GM18526 (cell line): ENCODE results near the gene GPC4.

Experiments
- POLR2A ChIP-seq: IDR thresholded peaks from 3 replicates; pipeline ENCODE4 v1.6.1; 2011; ENCODE audit not compliant: insufficient read length; ENCODE audit errors: extremely low read depth

The GPC4 gene

GRCh38 chrX:133418588-133418987, 3.3 kb upstream of the GPC4 start:
- TF ChIP-seq POLR2A: no peak

GRCh38 chrX:133417364-133417763, 2.1 kb upstream of the GPC4 start:
- no peak for TF ChIP-seq POLR2A

- TF ChIP-seq POLR2A: no peak
Observed at GRCh38 chrX:133414406-133415275, 648 bp downstream of the GPC4 start.

- no peak for TF ChIP-seq POLR2A
Observed at GRCh38 chrX:133413218-133413925, 1.9 kb downstream of the GPC4 start.

GRCh38 chrX:133412665-133413064, 2.6 kb downstream of the GPC4 start:
- TF ChIP-seq POLR2A: no peak

- TF ChIP-seq POLR2A: no peak
Observed at GRCh38 chrX:133412246-133412645, 3.0 kb downstream of the GPC4 start.

- TF ChIP-seq POLR2A: no peak
Observed at GRCh38 chrX:133410550-133410949, 4.7 kb downstream of the GPC4 start.

GRCh38 chrX:133405498-133406185, 9.6 kb downstream of the GPC4 start:
- TF ChIP-seq POLR2A: no peak

GRCh38 chrX:133403984-133404383, 11.3 kb downstream of the GPC4 start:
- no peak for TF ChIP-seq POLR2A

GRCh38 chrX:133402830-133403625, 12.3 kb downstream of the GPC4 start:
- TF ChIP-seq POLR2A: no peak

- no peak for TF ChIP-seq POLR2A
Observed at GRCh38 chrX:133402042-133402453, 13.2 kb downstream of the GPC4 start.

- no peak for TF ChIP-seq POLR2A
Observed at GRCh38 chrX:133401536-133401935, 13.8 kb downstream of the GPC4 start.

GRCh38 chrX:133399411-133399810, 15.9 kb downstream of the GPC4 start:
- no peak for TF ChIP-seq POLR2A

- TF ChIP-seq POLR2A: no peak
Observed at GRCh38 chrX:133394765-133395164, 20.5 kb downstream of the GPC4 start.

- no peak for TF ChIP-seq POLR2A
Observed at GRCh38 chrX:133392671-133393070, 22.6 kb downstream of the GPC4 start.
